Parathyroid adenoma (tissue), 2 donors: ENCODE data around the gene DLG2.

Experiments
- H2AFZ ChIP-seq: fragments of 300-600 bp; sonication (generic); one replicate; pipeline ENCODE4 v1.7.0; 2017; ENCODE audit warnings: antibody characterized with exemption, mild to moderate bottlenecking
- H3K27ac ChIP-seq: fragments of 300-600 bp; sonication (generic); one replicate; pipeline ENCODE4 v1.7.0; 2017
- H3K27me3 ChIP-seq: fragments of 300-600 bp; sonication (generic); one replicate; pipeline ENCODE4 v1.7.0; 2017; ENCODE audit warnings: low read length; ENCODE audit not compliant: control insufficient read depth, insufficient read depth
- H3K36me3 ChIP-seq: fragments of 300-600 bp; sonication (generic); one replicate; pipeline ENCODE4 v1.7.0; 2017; ENCODE audit warnings: low read length; ENCODE audit not compliant: control insufficient read depth, insufficient read depth
- H3K4me1 ChIP-seq: fragments of 300-600 bp; sonication (generic); one replicate; pipeline ENCODE4 v1.7.0; 2017; ENCODE audit warnings: control low read depth
- H3K4me2 ChIP-seq: fragments of 300-600 bp; sonication (generic); one replicate; pipeline ENCODE4 v1.7.0; 2017; ENCODE audit warnings: low read length
- H3K4me3 ChIP-seq: fragments of 300-600 bp; sonication (generic); one replicate; pipeline ENCODE4 v1.7.0; 2017; ENCODE audit warnings: low read depth, low read length
- H3K79me2 ChIP-seq: fragments of 300-600 bp; sonication (generic); one replicate; pipeline ENCODE4 v1.7.0; 2017; ENCODE audit warnings: control low read depth
- H3K9ac ChIP-seq: fragments of 300-600 bp; sonication (generic); one replicate; pipeline ENCODE4 v1.7.0; 2017; ENCODE audit warnings: mild to moderate bottlenecking
- H3K9me3 ChIP-seq: fragments of 300-600 bp; sonication (generic); one replicate; pipeline ENCODE4 v1.7.0; 2017; ENCODE audit warnings: low read length; ENCODE audit not compliant: control insufficient read depth
- CTCF ChIP-seq: fragments of 300-600 bp; sonication (generic); IDR thresholded peaks from one replicate; pipeline ENCODE4 v1.7.0; 2017; ENCODE audit warnings: antibody characterized with exemption, mild to moderate bottlenecking
- donor health status: primary hyperparathyroidism.

Gene DLG2

DNA sequence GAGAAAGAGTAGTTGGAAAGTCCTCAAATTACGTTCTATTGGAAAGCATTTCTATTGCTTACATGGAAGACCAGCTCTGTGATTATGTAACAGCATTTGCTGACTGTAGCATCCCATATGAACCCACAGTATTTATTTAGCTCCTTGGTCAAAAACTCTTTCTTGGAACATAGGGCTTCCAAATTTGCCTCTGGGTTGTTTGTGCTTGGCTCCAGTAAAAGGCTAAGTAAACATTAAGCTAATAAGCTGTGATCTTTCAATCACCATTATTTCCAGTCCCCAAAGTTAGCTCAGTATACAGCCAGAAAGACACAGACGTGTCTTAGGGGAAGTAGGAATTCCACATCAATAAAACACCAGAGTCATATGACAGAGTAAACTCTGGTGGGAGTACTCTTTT, 668.8 kb downstream of the DLG2 start:
- Histone ChIP-seq H3K79me2 (no peaks in the 10 kb centered on the region), H3K27ac (no peak overlapping the region), H3K4me3 (no peak overlapping the region), H3K9me3 (no peaks in the 10 kb centered on the region), H3K4me2 (no peak overlapping the region), H2AFZ (no peak overlapping the region), H3K27me3 (no peaks in the 10 kb centered on the region), H3K4me1 (no peaks in the 10 kb centered on the region), H3K9ac (no peak overlapping the region), H3K36me3 (no peaks in the 10 kb centered on the region)
- no peak for TF ChIP-seq CTCF

- Histone ChIP-seq H3K79me2 (no peaks in the 10 kb centered on the region), H3K9me3 (no peaks in the 10 kb centered on the region), H3K4me1 (no peaks in the 10 kb centered on the region), H3K9ac (no peak overlapping the region), H3K4me3 (no peak overlapping the region), H3K27ac (no peak overlapping the region), H2AFZ (no peak overlapping the region), H3K27me3 (no peaks in the 10 kb centered on the region), H3K4me2 (no peak overlapping the region), H3K36me3 (no peaks in the 10 kb centered on the region)
- no peak for TF ChIP-seq CTCF
These were observed 676.4 kb downstream of the DLG2 start for GRCh38 chr11:84950569-84951270.

DNA sequence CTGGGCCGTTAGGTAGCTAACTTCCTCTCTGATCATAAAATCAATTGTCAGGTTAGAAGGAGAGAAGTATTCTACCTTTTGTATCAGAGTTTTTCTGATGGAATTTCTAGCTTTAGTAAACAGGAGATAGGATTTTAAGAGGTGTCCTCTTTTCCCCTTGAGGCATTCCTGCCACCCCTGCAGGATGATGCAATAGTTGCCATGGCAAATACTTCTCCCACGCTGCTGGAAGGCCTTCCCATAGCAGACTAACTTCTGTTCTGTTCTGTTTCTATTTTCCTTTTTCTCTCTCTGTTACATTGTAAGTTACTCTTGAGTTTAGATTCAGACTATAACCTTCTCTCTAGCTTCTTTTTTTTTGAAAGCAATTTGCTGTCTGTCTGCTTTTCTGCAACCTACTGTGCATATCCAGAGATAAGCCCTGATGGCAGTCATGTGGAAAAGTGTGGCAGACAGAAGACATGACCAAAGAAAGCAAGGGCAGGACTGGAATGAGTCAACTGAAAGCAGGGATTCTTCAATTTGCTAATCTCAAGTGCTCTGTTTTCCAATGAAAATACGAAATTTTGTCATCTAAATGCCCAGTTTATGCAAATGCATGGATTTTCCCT, 679.1 kb downstream of the DLG2 start:
- Histone ChIP-seq H2AFZ (no peak overlapping the region), H3K36me3 (no peaks in the 10 kb centered on the region), H3K4me2 (no peak overlapping the region), H3K79me2 (no peaks in the 10 kb centered on the region), H3K9me3 (no peaks in the 10 kb centered on the region), H3K27me3 (no peaks in the 10 kb centered on the region), H3K4me3 (no peak overlapping the region), H3K9ac (no peak overlapping the region), H3K27ac (no peak overlapping the region), H3K4me1 (no peaks in the 10 kb centered on the region)
- no peak for TF ChIP-seq CTCF

GRCh38 chr11:84947070-84947469, 680.1 kb downstream of the DLG2 start:
- Histone ChIP-seq H3K4me1 (no peaks in the 10 kb centered on the region), H2AFZ (no peak overlapping the region)
- TF ChIP-seq CTCF: no peak

GRCh38 chr11:84930863-84931262, 696.3 kb downstream of the DLG2 start:
- H3K27ac ChIP-seq: no peak overlapping the region
- H3K79me2 ChIP-seq: no peaks in the 10 kb centered on the region
- no peaks in the 10 kb centered on the region for H3K4me1 ChIP-seq
- H3K4me2 ChIP-seq: no peak overlapping the region
- H3K9me3 ChIP-seq: no peaks in the 10 kb centered on the region
- TF ChIP-seq CTCF: no peak
- H2AFZ ChIP-seq: no peak overlapping the region
- no peaks in the 10 kb centered on the region for H3K36me3 ChIP-seq
- H3K9ac ChIP-seq: no peak overlapping the region
- H3K27me3 ChIP-seq: no peaks in the 10 kb centered on the region
- no peak overlapping the region for H3K4me3 ChIP-seq

More at GRCh38 chr11:84947070-84947469, 680.1 kb downstream of the DLG2 start:
- Histone ChIP-seq H3K27me3 (no peaks in the 10 kb centered on the region), H3K79me2 (no peaks in the 10 kb centered on the region), H3K9ac (no peak overlapping the region), H3K36me3 (no peaks in the 10 kb centered on the region), H3K27ac (no peak overlapping the region), H3K9me3 (no peaks in the 10 kb centered on the region), H3K4me2 (no peak overlapping the region), H3K4me3 (no peak overlapping the region)
